Esophagus muscularis mucosa (tissue), 4 donors: ENCODE results near the gene SPINT2. TPM values are rescaled to one million over a fixed set of nuclear protein-coding genes. Genes with fewer than 3 reads are reported as not detected.

Source experiments
- DNase-seq: peaks from one replicate; pipeline ENCODE4 v3.0.0-alpha.2; 2017; ENCODE audit errors: extremely low spot score
- H3K27ac ChIP-seq, 4 donors: fragments of 200-600 bp; sonication (generic); replicated peaks in 1 of 4; 1 replicate in 3 of 4; 2 replicates in 1 of 4; pipeline ENCODE4 v1.5.1; 2016 to 2019; ENCODE audit warnings: mild to moderate bottlenecking in 1 of 4
- H3K27me3 ChIP-seq, 4 donors: fragments of 200-600 bp; sonication (generic); one replicate each; pipeline versions ENCODE4 v1.5.1 to v1.6.0; 2016 to 2019
- H3K36me3 ChIP-seq, 4 donors: fragments of 200-600 bp; sonication (generic); one replicate each; pipeline ENCODE4 v1.5.1; 2016 to 2019
- H3K4me1 ChIP-seq, 4 donors: fragments of 200-600 bp; sonication (generic); one replicate each; pipeline ENCODE4 v1.5.1; 2016 to 2019
- H3K4me3 ChIP-seq, 4 donors: fragments of 200-600 bp; sonication (generic); 1 replicate in 2 of 4; 2 replicates in 2 of 4; pipeline ENCODE4 v1.5.1; 2016 to 2019; ENCODE audit warnings: mild to moderate bottlenecking in 4 of 4, moderate library complexity in 1 of 4
- H3K9me3 ChIP-seq, 4 donors: fragments of 200-600 bp; sonication (generic); 1 replicate in 3 of 4; 2 replicates in 1 of 4; pipeline ENCODE4 v1.5.1; 2016 to 2019
- CTCF ChIP-seq, 3 experiments: fragments of 200-600 bp in 2 of 3; fragments of 450-650 bp in 1 of 3; sonication (generic) in 2 of 3; IDR thresholded peaks; one replicate each; pipeline ENCODE4 v1.5.1; 2017 to 2019; ENCODE audit warnings: antibody characterized with exemption in 3 of 3, mild to moderate bottlenecking in 2 of 3, moderate library complexity in 1 of 3
- EP300 ChIP-seq: sonication (generic); formaldehyde crosslinking; IDR thresholded peaks from one replicate; pipeline ENCODE4 v1.6.1; 2017; ENCODE audit warnings: antibody characterized with exemption
- POLR2A ChIP-seq: fragments of 450-650 bp; IDR thresholded peaks from one replicate; pipeline ENCODE4 v1.6.1; 2017; ENCODE audit warnings: antibody characterized with exemption, moderate library complexity, mild to moderate bottlenecking, low read depth
- POLR2AphosphoS5 ChIP-seq, 2 donors: sonication (generic); formaldehyde crosslinking; IDR thresholded peaks; one replicate each; pipeline ENCODE4 v1.6.1; 2017; ENCODE audit warnings: antibody characterized with exemption in 2 of 2
- WGBS: methylation state at CpG from one replicate; pipeline ENCODE4 v1.1.5; 2018; 5-methylcytosine and 5-hydroxymethylcytosine counted together
- intact Hi-C: fragments of 100-400 bp; cut with DNase I; formaldehyde crosslinking; loops from one replicate; pipeline ENCODE4 v1.15.1; 2023
- total RNA-seq, 4 donors: library from RNA; depleted of rRNA; stranded (reverse); fragments of >200 nt; gene quantifications; one replicate each; pipeline versions ENCODE4 v1.1.0 to v1.2.1, GENCODE V29; 2016

SPINT2 gene
- total RNA-seq, 4 donors from 2014 or later: 5.0 to 13.4 (median 11.4) TPM

GRCh38 chr19:38231918-38232317 is 32.5 kb upstream of the SPINT2 start:
- TF ChIP-seq POLR2AphosphoS5 (IDR thresholded peaks at IDR 0.05): no peak
- DNase-seq: no peak
- intact Hi-C loops: no loop called here

GRCh38 chr19:38233740-38234251 is 30.6 kb upstream of the SPINT2 start:
- H3K36me3 ChIP-seq: no peaks in the 10 kb centered on the region

More at GRCh38 chr19:38231918-38232317, 32.5 kb upstream of the SPINT2 start:
- Histone ChIP-seq H3K27ac (no peak overlapping the region), H3K4me1 (peaks cover 14 to 22% (median 19%) of the 10 kb centered on the region in 4 donors), H3K36me3 (no peaks in the 10 kb centered on the region), H3K4me3 (no peak overlapping the region), H3K27me3 (peaks cover 18 to 97% (median 38%) of the 10 kb centered on the region in 4 donors), H3K9me3 (no peaks in the 10 kb centered on the region)
- WGBS: 84% methylated on average over 7 of the region's 7 CpGs

GRCh38 chr19:38234615-38235014 is 29.8 kb upstream of the SPINT2 start:
- 87% methylated on average over 4 of the region's 4 CpGs for WGBS
- Histone ChIP-seq H3K4me3 (no peak overlapping the region), H3K27ac (no peak overlapping the region), H3K27me3 (peaks cover 4 to 88% (median 13%) of the 10 kb centered on the region in 4 donors), H3K4me1 (peaks cover 0 to 3% (median 1%) of the 10 kb centered on the region in 4 donors), H3K36me3 (no peaks in the 10 kb centered on the region), H3K9me3 (no peaks in the 10 kb centered on the region)
- intact Hi-C loops: no loop called here
- TF ChIP-seq CTCF (IDR thresholded peaks at IDR 0.05) (no peak), POLR2AphosphoS5 (IDR thresholded peaks at IDR 0.05) (no peak), EP300 (no peak), POLR2A (no peak)
- no peak for DNase-seq

More at GRCh38 chr19:38233740-38234251, 30.6 kb upstream of the SPINT2 start:
- Histone ChIP-seq H3K4me3 (no peak overlapping the region), H3K9me3 (no peaks in the 10 kb centered on the region), H3K27ac (no peak overlapping the region), H3K27me3 (peaks cover 9 to 92% (median 19%) of the 10 kb centered on the region in 4 donors), H3K4me1 (peaks cover 5 to 12% (median 10%) of the 10 kb centered on the region in 4 donors)
- DNase-seq: no peak
- intact Hi-C loops: no loop called here
- WGBS: 21% methylated on average over 6 of the region's 7 CpGs
- TF ChIP-seq POLR2AphosphoS5 (IDR thresholded peaks at IDR 0.05) (peak in 1 of 2 donors; percentile 24), POLR2A (no peak), EP300 (no peak), CTCF (IDR thresholded peaks at IDR 0.05) (peak; percentile 61 to 81 (median 66))

- Histone ChIP-seq H3K36me3 (no peaks in the 10 kb centered on the region), H3K27me3 (peaks cover 0 to 37% (median 0%) of the 10 kb centered on the region in 4 donors), H3K4me1 (peaks cover 7 to 17% (median 15%) of the 10 kb centered on the region in 4 donors), H3K27ac (no peak overlapping the region), H3K9me3 (no peaks in the 10 kb centered on the region), H3K4me3 (no peak overlapping the region)
- no peak for TF ChIP-seq CTCF (IDR thresholded peaks at IDR 0.05)
- TF ChIP-seq POLR2A: no peak
- no peak for TF ChIP-seq EP300
- TF ChIP-seq POLR2AphosphoS5 (IDR thresholded peaks at IDR 0.05): no peak
- no peak for DNase-seq
- 51% methylated on average over 8 of the region's 8 CpGs for WGBS
- intact Hi-C loops: no loop called here
Observed at GRCh38 chr19:38239816-38240215, 24.6 kb upstream of the SPINT2 start.

- WGBS: 76% methylated on average over 15 of the region's 15 CpGs
- Histone ChIP-seq H3K4me1 (peaks cover 20 to 50% (median 50%) of the 10 kb centered on the region in 4 donors), H3K27me3 (peaks cover 0 to 10% (median 0%) of the 10 kb centered on the region in 4 donors), H3K4me3 (peak overlapping the region; percentile 1 to 39 (median 18)), H3K36me3 (peaks cover 0 to 2% (median 0%) of the 10 kb centered on the region in 4 donors), H3K9me3 (no peaks in the 10 kb centered on the region), H3K27ac (no peak overlapping the region)
- TF ChIP-seq CTCF (IDR thresholded peaks at IDR 0.05) (no peak), POLR2A (no peak), EP300 (no peak), POLR2AphosphoS5 (IDR thresholded peaks at IDR 0.05) (no peak)
- DNase-seq: no peak
- intact Hi-C loops: loop anchor here (2.0 kb wide), 1 partner anchor 92 kb away; the partner anchor contains the start of gene CATSPERG
Observed at GRCh38 chr19:38243279-38243673, 21.1 kb upstream of the SPINT2 start.
